H9 (cell line): ENCODE results near the gene TMEM132D. TPM values are rescaled to one million over a fixed set of nuclear protein-coding genes. Genes with fewer than 3 reads are reported as not detected.

Experiments used
- DNase-seq: peaks from one replicate; pipeline ENCODE4 v3.0.0-alpha.2; 2017
- H2AFZ ChIP-seq: one replicate; pipeline ENCODE4 v1.6.1; 2013; ENCODE audit warnings: mild to moderate bottlenecking, low read length, control low read depth, moderate library complexity
- H2AK5ac ChIP-seq: 2 replicates; pipeline ENCODE4 v1.6.1; 2013; ENCODE audit warnings: low read length, control low read depth, mixed read lengths; ENCODE audit not compliant: insufficient read length
- H2BK120ac ChIP-seq: one replicate; pipeline ENCODE4 v1.6.1; 2013; ENCODE audit warnings: low read depth, mild to moderate bottlenecking, low read length, control low read depth, inconsistent platforms; ENCODE audit not compliant: poor library complexity, severe bottlenecking
- H2BK12ac ChIP-seq: 2 replicates; pipeline ENCODE4 v1.6.1; 2013; ENCODE audit warnings: low read length, control low read depth, mixed read lengths, low read depth; ENCODE audit not compliant: insufficient read length
- H2BK15ac ChIP-seq: 2 replicates; pipeline ENCODE4 v1.6.1; 2013; ENCODE audit warnings: low read depth, low read length, control low read depth
- H2BK20ac ChIP-seq: one replicate; pipeline ENCODE4 v1.6.1; 2013; ENCODE audit warnings: low read depth, mild to moderate bottlenecking, low read length, control low read depth, inconsistent platforms; ENCODE audit not compliant: poor library complexity, severe bottlenecking
- H2BK5ac ChIP-seq: 2 replicates; pipeline ENCODE4 v1.6.1; 2013; ENCODE audit warnings: low read length, control low read depth, mixed read lengths; ENCODE audit not compliant: insufficient read length
- H3K14ac ChIP-seq: 2 replicates; pipeline ENCODE4 v1.6.1; 2013; ENCODE audit warnings: low read length, control low read depth; ENCODE audit not compliant: insufficient read depth
- H3K18ac ChIP-seq: 2 replicates; pipeline ENCODE4 v1.6.1; 2013; ENCODE audit warnings: low read depth, mild to moderate bottlenecking, mixed read lengths, low read length, control low read depth; ENCODE audit not compliant: insufficient read length
- H3K23ac ChIP-seq: 2 replicates; pipeline ENCODE4 v1.6.1; 2013; ENCODE audit warnings: low read length, control low read depth, mixed read lengths, low read depth; ENCODE audit not compliant: insufficient read length
- H3K23me2 ChIP-seq: 2 replicates; pipeline ENCODE4 v1.6.1; 2013; ENCODE audit warnings: low read depth, mild to moderate bottlenecking, mixed read lengths, low read length, control low read depth; ENCODE audit not compliant: insufficient read length, poor library complexity, severe bottlenecking
- H3K27ac ChIP-seq: 2 replicates; pipeline ENCODE4 v1.5.1; 2013; ENCODE audit warnings: low read length, control low read depth, mixed read lengths, low read depth; ENCODE audit not compliant: insufficient read length
- H3K27me3 ChIP-seq: 2 replicates; pipeline ENCODE4 v1.6.1; 2013; ENCODE audit warnings: low read length, control low read depth, inconsistent platforms; ENCODE audit not compliant: insufficient read depth
- H3K4ac ChIP-seq: 2 replicates; pipeline ENCODE4 v1.6.1; 2013; ENCODE audit warnings: low read depth, mild to moderate bottlenecking, control low read depth, inconsistent platforms, low read length, moderate library complexity
- H3K4me1 ChIP-seq: 2 replicates; pipeline ENCODE4 v1.6.1; 2013; ENCODE audit warnings: low read length, control low read depth, inconsistent platforms; ENCODE audit not compliant: insufficient read depth
- H3K4me2 ChIP-seq: 2 replicates; pipeline ENCODE4 v1.6.1; 2013; ENCODE audit warnings: low read length, control low read depth, mixed read lengths; ENCODE audit not compliant: insufficient read length, insufficient read depth
- H3K56ac ChIP-seq: 2 replicates; pipeline ENCODE4 v1.6.1; 2013; ENCODE audit warnings: low read depth, mild to moderate bottlenecking, mixed read lengths, low read length, control low read depth; ENCODE audit not compliant: insufficient read length
- H3K79me1 ChIP-seq: 2 replicates; pipeline ENCODE4 v1.6.1; 2013; ENCODE audit warnings: low read depth, mild to moderate bottlenecking, moderate library complexity, low read length, control low read depth, inconsistent platforms; ENCODE audit not compliant: insufficient read depth, poor library complexity, severe bottlenecking
- H3K79me2 ChIP-seq: 2 replicates; pipeline ENCODE4 v1.6.1; 2013; ENCODE audit warnings: low read length, control low read depth, inconsistent platforms; ENCODE audit not compliant: insufficient read depth
- H3K9ac ChIP-seq: 2 replicates; pipeline ENCODE4 v1.6.1; 2013; ENCODE audit warnings: low read length, control low read depth, mixed read lengths; ENCODE audit not compliant: insufficient read length; ENCODE audit errors: extremely low read depth
- H3K9me3 ChIP-seq: one replicate; pipeline ENCODE4 v1.6.1; 2013; ENCODE audit warnings: low read depth, low read length, inconsistent platforms; ENCODE audit not compliant: control insufficient read depth
- H3T11ph ChIP-seq: one replicate; pipeline ENCODE4 v1.6.1; 2013; ENCODE audit warnings: mild to moderate bottlenecking, low read length, control low read depth, inconsistent platforms
- H4K20me1 ChIP-seq: one replicate; pipeline ENCODE4 v1.6.1; 2013; ENCODE audit not compliant: control insufficient read depth, insufficient read length, insufficient read depth
- H4K5ac ChIP-seq: 2 replicates; pipeline ENCODE4 v1.6.1; 2013; ENCODE audit warnings: low read depth, mild to moderate bottlenecking, mixed read lengths, low read length, control low read depth; ENCODE audit not compliant: insufficient read length
- H4K8ac ChIP-seq: replicated peaks from 2 replicates; pipeline ENCODE4 v1.6.1; 2013; ENCODE audit warnings: low read length, control low read depth, mixed read lengths, low read depth; ENCODE audit not compliant: insufficient read length
- H4K91ac ChIP-seq: 2 replicates; pipeline ENCODE4 v1.6.1; 2013; ENCODE audit warnings: low read depth, mild to moderate bottlenecking, moderate library complexity, mixed read lengths, low read length, control low read depth; ENCODE audit not compliant: insufficient read length
- H3K27ac Mint-ChIP-seq, 3 experiments: 2 replicates in 2 of 3; 3 replicates in 1 of 3; pipeline ENCODE4 v1.8.0; 2020 to 2021; ENCODE audit warnings: mixed read lengths in 3 of 3, mild to moderate bottlenecking in 1 of 3, moderate library complexity in 1 of 3
- H3K27me3 Mint-ChIP-seq: 2 replicates; pipeline ENCODE4 v1.8.0; 2021; ENCODE audit warnings: low read depth, mild to moderate bottlenecking, moderate library complexity, mixed read lengths
- H3K36me3 Mint-ChIP-seq, 3 experiments: 2 replicates in 2 of 3; 3 replicates in 1 of 3; pipeline ENCODE4 v1.8.0; 2020 to 2021; ENCODE audit warnings: low read depth in 3 of 3, mixed read lengths in 3 of 3; ENCODE audit not compliant: insufficient read depth in 1 of 3
- H3K4me1 Mint-ChIP-seq, 2 experiments: 2 replicates each; pipeline ENCODE4 v1.8.0; 2020; ENCODE audit warnings: mixed read lengths in 2 of 2
- H3K4me3 Mint-ChIP-seq, 2 experiments: 2 replicates in 1 of 2; 3 replicates in 1 of 2; pipeline ENCODE4 v1.8.0; 2020 to 2021; ENCODE audit warnings: mild to moderate bottlenecking in 2 of 2, mixed read lengths in 2 of 2, moderate library complexity in 1 of 2
- H3K9me3 Mint-ChIP-seq, 2 experiments: 2 replicates in 1 of 2; 3 replicates in 1 of 2; pipeline ENCODE4 v1.8.0; 2020; ENCODE audit warnings: mild to moderate bottlenecking in 2 of 2, mixed read lengths in 2 of 2, moderate library complexity in 1 of 2
- CTCF ChIP-seq: fragments of 200-600 bp; sonication (generic); conservative IDR thresholded peaks from 3 replicates; pipeline ENCODE4 v1.8.0; 2021; ENCODE audit warnings: antibody characterized with exemption, mild to moderate bottlenecking
- WGBS: extraction: QIAGEN DNeasy Blood & Tissue Kit; methylation state at CpG from one replicate; pipeline ENCODE4 v1.1.7; 2013; ENCODE audit warnings: missing lambda C conversion rate, low lambda C conversion rate, mixed read lengths; ENCODE audit not compliant: insufficient read length; ENCODE audit errors: extremely low coverage; 5-methylcytosine and 5-hydroxymethylcytosine counted together
- total RNA-seq: library from RNA; stranded (reverse); gene quantifications from 2 replicates; pipeline ENCODE4 v1.2.1, GENCODE V29; 2021

Gene TMEM132D
- total RNA-seq, 1 experiment from 2014 or later: 6.1 TPM

- Histone ChIP-seq H3K56ac (no peak overlapping the region), H2BK12ac (no peak overlapping the region), H4K20me1 (no peaks in the 10 kb centered on the region), H4K8ac (no peak overlapping the region), H3K9me3 (no peaks in the 10 kb centered on the region), H3K18ac (no peak overlapping the region), H3K27ac (no peak overlapping the region), H3T11ph (no peak overlapping the region), H3K4me1 (no peaks in the 10 kb centered on the region), H2AK5ac (no peak overlapping the region), H4K91ac (no peak overlapping the region), H2BK20ac (no peak overlapping the region), H3K9ac (no peak overlapping the region), H3K23ac (no peak overlapping the region), H3K4me2 (no peak overlapping the region), H3K79me1 (no peaks in the 10 kb centered on the region), H4K5ac (no peak overlapping the region), H3K4ac (no peak overlapping the region), H3K27me3 (no peaks in the 10 kb centered on the region), H3K79me2 (peaks cover 1% of the 10 kb centered on the region; the same call in 1 of the 2 replicates), H3K23me2 (no peaks in the 10 kb centered on the region), H2BK5ac (no peak overlapping the region), H2BK15ac (no peak overlapping the region), H2BK120ac (no peak overlapping the region), H3K14ac (no peak overlapping the region), H2AFZ (no peak overlapping the region)
- Mint-ChIP-seq H3K27ac (no peak overlapping the region), H3K27me3 (peaks cover 4% of the 10 kb centered on the region), H3K4me1 (no peaks in the 10 kb centered on the region), H3K4me3 (no peak overlapping the region), H3K9me3 (peaks cover 0 to 12% of the 10 kb centered on the region in 2 experiments; a peak in 4 of 5 replicates), H3K36me3 (0 out of 7 replicates have a peak, but pooled peaks cover 0 to 1% (median 0%) of the 10 kb centered on the region in 3 experiments)
- no CpG with 5 or more reads among the region's 16 CpGs for WGBS
- TF ChIP-seq CTCF: no peak
- DNase-seq: no peak
Observed at GRCh38 chr12:129269756-129270495, 633.9 kb downstream of the TMEM132D start.
